ENCODE results near the gene IL15RA.
"Not testable (repeated sequence)": the region's sequence is repeated elsewhere in the genome, so short reads cannot be mapped to it uniquely, and the experiment has no call there.

IL15RA gene

DNA sequence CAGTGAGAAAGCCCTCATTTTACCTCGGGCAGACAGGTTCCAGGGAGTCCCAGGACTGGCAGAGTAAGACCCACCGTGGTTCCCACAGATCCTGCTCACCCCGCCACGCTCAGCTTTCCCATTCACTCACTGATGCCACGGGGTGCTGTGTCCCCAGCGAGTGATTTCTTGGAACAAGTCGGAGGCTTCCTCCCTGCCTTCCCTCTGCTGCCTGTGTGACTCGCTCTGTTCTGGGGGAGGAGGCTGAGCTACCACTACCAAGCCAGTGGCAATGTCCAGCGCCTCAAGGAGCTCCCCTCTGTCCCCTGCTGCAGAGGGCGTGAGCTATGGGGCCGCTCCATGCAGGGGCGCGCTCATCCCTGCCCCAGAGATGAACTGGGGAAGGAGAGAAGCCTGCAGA, 12.6 kb downstream of the IL15RA start:
- no peak overlapping the region for H3K4me3 ChIP-seq (replicated peaks; ENCODE audit: low read depth, low read length)
- TF ChIP-seq, protein P1, sequence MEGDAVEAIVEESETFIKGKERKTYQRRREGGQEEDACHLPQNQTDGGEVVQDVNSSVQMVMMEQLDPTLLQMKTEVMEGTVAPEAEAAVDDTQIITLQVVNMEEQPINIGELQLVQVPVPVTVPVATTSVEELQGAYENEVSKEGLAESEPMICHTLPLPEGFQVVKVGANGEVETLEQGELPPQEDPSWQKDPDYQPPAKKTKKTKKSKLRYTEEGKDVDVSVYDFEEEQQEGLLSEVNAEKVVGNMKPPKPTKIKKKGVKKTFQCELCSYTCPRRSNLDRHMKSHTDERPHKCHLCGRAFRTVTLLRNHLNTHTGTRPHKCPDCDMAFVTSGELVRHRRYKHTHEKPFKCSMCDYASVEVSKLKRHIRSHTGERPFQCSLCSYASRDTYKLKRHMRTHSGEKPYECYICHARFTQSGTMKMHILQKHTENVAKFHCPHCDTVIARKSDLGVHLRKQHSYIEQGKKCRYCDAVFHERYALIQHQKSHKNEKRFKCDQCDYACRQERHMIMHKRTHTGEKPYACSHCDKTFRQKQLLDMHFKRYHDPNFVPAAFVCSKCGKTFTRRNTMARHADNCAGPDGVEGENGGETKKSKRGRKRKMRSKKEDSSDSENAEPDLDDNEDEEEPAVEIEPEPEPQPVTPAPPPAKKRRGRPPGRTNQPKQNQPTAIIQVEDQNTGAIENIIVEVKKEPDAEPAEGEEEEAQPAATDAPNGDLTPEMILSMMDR (IDR thresholded peaks at IDR 0.05; ENCODE audit: low read length, missing control alignments): no peak
- no peak for DNase-seq (ENCODE audit: low read depth)

DNA sequence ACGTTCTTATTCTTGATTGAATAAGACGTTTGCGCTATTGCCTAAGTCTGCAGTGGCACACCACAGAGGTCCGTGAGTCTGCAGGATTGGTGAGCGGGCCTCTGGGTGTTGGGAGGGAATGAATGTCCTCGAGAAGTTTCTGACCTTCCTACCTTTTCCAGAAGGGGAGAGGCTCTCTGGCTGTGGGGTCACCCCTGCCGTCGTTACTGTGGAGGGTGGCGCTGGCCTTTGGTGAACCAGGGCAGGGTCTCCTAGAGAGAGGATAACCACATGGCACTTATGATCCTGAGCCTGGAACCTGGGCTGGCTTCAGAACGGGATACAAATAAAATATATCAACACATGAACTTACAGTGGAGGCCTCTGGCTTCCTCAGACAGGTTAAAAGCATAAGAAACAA, 13.8 kb downstream of the IL15RA start:
- TF ChIP-seq, protein P1 (IDR thresholded peaks at IDR 0.05; ENCODE audit: low read length, missing control alignments): no peak
- no peak overlapping the region for H3K4me3 ChIP-seq (replicated peaks; ENCODE audit: low read depth, low read length)
- DNase-seq (ENCODE audit: low read depth): no peak

DNA sequence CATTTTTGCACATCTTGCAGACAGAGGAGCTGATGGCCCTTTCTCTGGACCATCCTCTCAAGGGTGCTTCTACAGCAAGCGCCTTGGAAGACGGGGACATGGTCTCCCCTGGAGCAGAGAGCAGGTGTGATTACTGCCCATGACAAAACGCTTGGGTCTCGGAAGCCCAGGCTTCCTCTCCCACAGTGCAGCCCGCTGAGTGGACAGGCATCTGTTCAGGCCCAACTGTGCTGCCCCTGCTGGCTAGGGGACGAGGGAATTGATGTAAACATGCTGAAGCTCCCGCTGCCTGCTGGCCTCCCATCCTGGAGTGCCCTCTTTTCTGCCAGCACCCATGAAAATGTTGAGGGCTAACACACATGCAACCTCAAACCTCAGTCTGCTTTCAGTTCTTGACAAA, 14.3 kb downstream of the IL15RA start:
- DNase-seq (ENCODE audit: low read depth): no peak
- no peak overlapping the region for H3K4me3 ChIP-seq (replicated peaks; ENCODE audit: low read depth, low read length)
- TF ChIP-seq, protein P1 (IDR thresholded peaks at IDR 0.05; ENCODE audit: low read length, missing control alignments): no peak

DNA sequence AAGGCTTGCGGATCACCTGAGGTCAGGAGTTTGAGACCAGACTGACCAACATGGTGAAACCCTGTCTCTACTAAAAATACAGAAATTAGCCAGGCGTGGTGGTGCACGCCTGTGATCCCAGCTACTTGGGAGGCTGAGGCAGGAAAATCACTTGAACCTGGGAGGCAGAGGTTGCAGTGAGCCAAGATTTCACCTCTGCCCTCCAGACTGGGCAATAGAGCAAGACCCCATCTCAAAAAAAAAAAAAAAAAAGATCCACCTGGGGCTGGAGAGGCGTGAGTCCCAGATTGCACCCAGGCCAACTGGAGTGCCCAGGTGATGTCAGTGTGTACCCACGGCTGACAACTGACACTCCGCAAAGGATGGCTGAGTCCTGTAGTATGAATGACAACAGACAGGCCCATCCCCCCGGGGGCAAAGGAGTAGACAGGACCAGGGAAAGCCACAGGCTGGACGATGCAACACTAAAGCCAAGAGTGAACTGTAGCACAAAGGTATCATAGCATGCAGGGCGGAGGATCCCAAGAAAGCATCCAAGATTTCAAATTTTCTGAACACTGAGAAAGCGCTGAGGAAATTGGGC, 14.9 kb downstream of the IL15RA start:
- H3K4me3 ChIP-seq (replicated peaks; ENCODE audit: low read depth, low read length); DNase-seq (ENCODE audit: low read depth): not testable (repeated sequence)

DNA sequence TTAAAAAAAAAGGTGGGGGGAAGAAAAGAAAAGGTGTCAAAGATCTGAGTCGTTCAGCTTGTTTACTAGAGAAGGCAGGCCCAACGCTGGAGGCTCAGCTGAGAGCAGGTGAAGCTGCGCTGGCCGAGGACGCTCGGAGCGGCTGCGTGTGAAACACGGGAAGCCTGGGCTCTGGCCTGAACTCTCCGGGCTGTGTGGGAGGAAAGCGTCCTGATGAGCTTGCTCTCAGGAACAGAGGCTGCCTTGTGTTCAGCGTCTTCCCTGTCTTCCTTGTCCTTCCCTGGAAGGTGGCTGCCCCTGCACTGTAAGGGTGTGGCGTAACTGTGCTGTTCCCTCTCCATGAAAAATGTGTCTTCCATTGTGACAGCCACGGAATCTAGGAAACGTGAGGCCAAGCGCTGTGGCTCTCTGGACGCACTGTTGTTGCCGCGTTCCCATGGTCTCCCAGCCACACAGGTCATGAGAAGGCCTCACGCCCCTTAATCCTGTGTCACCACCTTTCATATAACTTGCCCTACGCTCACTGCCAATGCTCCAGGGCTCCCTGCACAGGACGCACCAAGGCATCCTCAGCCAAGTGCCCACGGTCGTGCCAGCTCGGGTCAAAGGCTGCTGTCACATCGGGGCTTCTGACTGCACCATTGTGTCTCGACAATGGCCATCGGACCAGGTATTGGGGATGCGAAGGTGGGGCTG, 15.8 kb downstream of the IL15RA start:
- H3K4me3 ChIP-seq (replicated peaks; ENCODE audit: low read depth, low read length): no peak overlapping the region
- TF ChIP-seq, protein P1 (IDR thresholded peaks at IDR 0.05; ENCODE audit: low read length, missing control alignments): no peak
- no peak for DNase-seq (ENCODE audit: low read depth)

DNA sequence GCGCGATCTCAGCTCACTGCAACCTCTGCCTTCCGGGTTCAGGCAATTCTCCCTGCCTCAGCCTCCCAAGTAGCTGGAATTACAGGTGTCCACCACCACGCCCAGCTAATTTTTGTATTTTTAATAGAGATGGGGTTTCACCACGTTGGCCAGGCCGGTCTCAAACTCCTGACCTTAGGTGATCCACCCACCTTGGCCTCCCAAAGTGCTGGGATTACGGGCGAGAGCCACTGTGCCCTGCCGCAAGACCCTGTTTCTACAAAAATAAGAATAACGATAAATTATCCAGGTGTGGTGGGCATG, 16.4 kb downstream of the IL15RA start:
- H3K4me3 ChIP-seq (replicated peaks; ENCODE audit: low read depth, low read length); DNase-seq (ENCODE audit: low read depth): not testable (repeated sequence)

DNA sequence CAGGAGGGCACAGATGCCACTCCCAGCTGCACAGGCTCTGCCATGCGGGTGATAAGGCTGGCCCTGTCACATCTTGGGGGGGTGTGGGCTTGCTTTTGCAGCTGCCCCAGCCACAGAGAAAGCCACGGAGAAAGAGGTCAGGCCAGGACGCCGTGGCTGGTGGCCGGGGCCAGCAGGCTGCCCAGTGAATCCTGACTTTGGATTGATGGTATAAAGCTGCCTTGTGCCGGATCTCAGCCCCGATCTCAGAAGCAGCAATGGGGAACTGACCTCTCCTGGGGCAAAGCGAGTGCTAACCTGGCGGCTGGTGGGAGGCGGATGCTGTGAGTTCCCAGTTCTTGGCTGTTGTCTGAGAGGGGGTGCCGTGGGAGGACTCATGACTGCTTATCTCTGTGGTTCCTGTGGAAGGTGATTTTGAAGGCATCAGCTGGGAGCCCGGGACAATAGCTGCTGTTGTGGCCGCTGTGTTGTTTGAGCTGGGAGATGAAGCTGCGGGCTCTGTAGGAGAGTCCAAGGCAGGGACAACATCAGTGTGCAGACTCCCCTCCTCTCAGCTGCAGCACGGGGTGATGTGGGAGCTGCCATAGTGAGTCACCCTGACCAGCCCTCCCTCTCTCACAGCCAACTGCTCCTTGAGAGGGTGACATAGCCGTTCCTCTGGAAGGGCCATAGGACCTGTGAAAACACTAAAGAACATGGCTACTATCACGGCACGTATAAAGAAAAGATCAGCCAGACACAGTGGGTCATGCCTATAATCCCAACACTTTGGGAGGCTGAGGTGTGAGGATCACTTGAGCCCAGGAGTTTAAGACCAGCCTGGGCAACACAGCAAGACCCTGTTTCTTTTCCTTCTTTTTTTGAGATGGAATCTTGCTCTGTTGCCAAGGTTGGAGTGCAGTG, 17.0 kb downstream of the IL15RA start:
- H3K4me3 ChIP-seq (replicated peaks; ENCODE audit: low read depth, low read length): no peak overlapping the region
- TF ChIP-seq, protein P1 (IDR thresholded peaks at IDR 0.05; ENCODE audit: low read length, missing control alignments): no peak
- DNase-seq (ENCODE audit: low read depth): peak; percentile 67
